K562 (cell line): Measurements from ENCODE around the gene ATP10B. TPM values are rescaled to one million over a fixed set of nuclear protein-coding genes. Genes with fewer than 3 reads are reported as not detected.

Source experiments
- ATAC-seq: fragments of 200-7000 bp; cut with Tn5 transposase; 3 replicates; pipeline ENCODE4 v1.9.1; 2020; ENCODE audit warnings: moderate library complexity
- BruUV-seq: library from RNA; stranded (reverse); fragments of 400-500 nt; replicated peaks from 2 replicates; lab custom pipeline; 2021; lab: Mats Ljungman, UMichigan
- CTCF ChIA-PET: fragments of 300-600 bp; formaldehyde crosslinking; extraction: SDS; loops from one replicate; lab custom pipeline; 2021; ENCODE audit warnings: low intra/inter-chr PET ratio; lab: Yijun Ruan, JAX
- POLR2A ChIA-PET: fragments of 300-600, 350-650 bp; sonication (Branson Sonifier 250); formaldehyde crosslinking; extraction: SDS; loops from one replicate; lab custom pipeline; 2021; ENCODE audit warnings: antibody characterized with exemption, inconsistent platforms; lab: Yijun Ruan, JAX
- DNase-seq, 4 experiments: peaks; one replicate each; pipeline versions ENCODE4 v3.0.0 to v3.0.0-alpha.2; 2011 to 2018; ENCODE audit warnings: low spot score in 3 of 4, mixed read lengths in 3 of 4; ENCODE audit errors: extremely low read depth in 1 of 4
- FAIRE-seq: peaks from 2 replicates; lab custom pipeline; 2011; peaks lifted over from hg19 to GRCh38; lab: Jason Lieb, UNC
- H2AFZ ChIP-seq: 2 replicates; pipeline ENCODE4 v1.6.0; 2011; ENCODE audit warnings: low read depth, low read length, control low read depth, inconsistent platforms
- H3K27ac ChIP-seq: fragments of 200-600 bp; 3 replicates; pipeline ENCODE4 v1.8.0; 2011; ENCODE audit warnings: low read depth, mild to moderate bottlenecking, control low read depth, inconsistent platforms, low read length, moderate library complexity, mixed read lengths; ENCODE audit errors: extremely low read depth
- H3K27me3 ChIP-seq, 2 experiments: fragments of 300-600 bp in 1 of 2; 2 replicates in 1 of 2; 3 replicates in 1 of 2; pipeline versions ENCODE4 v1.6.0 to v1.8.0; 2011; ENCODE audit warnings: inconsistent platforms in 2 of 2, low read length in 2 of 2, mild to moderate bottlenecking in 1 of 2, mixed read lengths in 1 of 2, moderate library complexity in 1 of 2; ENCODE audit not compliant: control insufficient read depth in 2 of 2, insufficient read depth in 2 of 2
- H3K36me3 ChIP-seq: fragments of 300-600 bp; 3 replicates; pipeline ENCODE4 v1.8.0; 2011; ENCODE audit warnings: mild to moderate bottlenecking, low read length, inconsistent platforms; ENCODE audit not compliant: control insufficient read depth, insufficient read depth
- H3K4me1 ChIP-seq, 2 experiments: fragments of 200-600 bp in 1 of 2; replicated peaks in 1 of 2; 2 replicates in 1 of 2; 3 replicates in 1 of 2; pipeline versions ENCODE4 v1.5.1 to v1.8.0; 2011; ENCODE audit warnings: inconsistent platforms in 2 of 2, low read length in 2 of 2, mild to moderate bottlenecking in 1 of 2, mixed read lengths in 1 of 2, moderate library complexity in 1 of 2; ENCODE audit not compliant: control insufficient read depth in 2 of 2, insufficient read depth in 2 of 2
- H3K4me2 ChIP-seq: 2 replicates; pipeline ENCODE4 v1.6.1; 2011; ENCODE audit warnings: low read length, control low read depth, inconsistent platforms, mixed read lengths; ENCODE audit not compliant: insufficient read depth
- H3K4me3 ChIP-seq: fragments of 200-600 bp; sonication (generic), shearing (Covaris generic); 2 replicates; pipeline ENCODE4 v1.5.1; 2016; ENCODE audit warnings: control low read depth, inconsistent platforms
- H3K79me2 ChIP-seq: fragments of 200-600 bp; 3 replicates; pipeline ENCODE4 v1.8.0; 2011; ENCODE audit warnings: low read length, inconsistent platforms; ENCODE audit not compliant: control insufficient read depth, insufficient read depth
- H3K9ac ChIP-seq, 2 experiments: 2 replicates each; pipeline versions ENCODE4 v1.6.0 to v1.6.1; 2011; ENCODE audit warnings: low read depth in 2 of 2, low read length in 2 of 2, control low read depth in 1 of 2, inconsistent platforms in 1 of 2, mild to moderate bottlenecking in 1 of 2, mixed read lengths in 1 of 2; ENCODE audit not compliant: insufficient read depth in 1 of 2
- H3K9me1 ChIP-seq: one replicate; pipeline ENCODE4 v1.6.0; 2011; ENCODE audit warnings: inconsistent platforms, mild to moderate bottlenecking, low read length, moderate library complexity; ENCODE audit not compliant: control insufficient read depth, insufficient read depth
- H3K9me3 ChIP-seq: replicated peaks from 2 replicates; pipeline ENCODE4 v1.5.1; 2011; ENCODE audit warnings: low read depth, low read length, inconsistent platforms; ENCODE audit not compliant: control insufficient read depth, insufficient read depth
- H4K20me1 ChIP-seq: replicated peaks from 2 replicates; pipeline ENCODE4 v1.6.1; 2011; ENCODE audit warnings: low read length, inconsistent platforms, mixed read lengths; ENCODE audit not compliant: control insufficient read depth, insufficient read depth
- BRD9 ChIP-seq: fragments of 450-650 bp; IDR thresholded peaks from 2 replicates; pipeline ENCODE4 v1.6.1; 2018; ENCODE audit warnings: low read depth; ENCODE audit not compliant: partially characterized antibody
- DPF2 ChIP-seq: fragments of 450-650 bp; IDR thresholded peaks from 2 replicates; pipeline ENCODE4 v1.6.1; 2016
- HMGXB4 ChIP-seq: sonication (generic); formaldehyde crosslinking; IDR thresholded peaks from 2 replicates; pipeline ENCODE4 v1.8.1; 2023; ENCODE audit warnings: mild to moderate bottlenecking, missing genetic modification reagents
- IRF9 ChIP-seq: fragments of 450-650 bp; IDR thresholded peaks from 2 replicates; pipeline ENCODE4 v1.6.1; 2016; ENCODE audit warnings: missing biosample characterization, missing genetic modification characterization
- MBD2 ChIP-seq: sonication (generic); IDR thresholded peaks from 2 replicates; pipeline ENCODE4 v1.6.1; 2016; ENCODE audit warnings: low read depth, borderline replicate concordance
- NEUROD1 ChIP-seq: fragments of 150-350 bp; IDR thresholded peaks from 2 replicates; pipeline ENCODE4 v1.6.1; 2014; ENCODE audit warnings: borderline replicate concordance, low read length, low read depth; ENCODE audit not compliant: partially characterized antibody
- RBM17 ChIP-seq: fragments of 200-400 bp; formaldehyde crosslinking; IDR thresholded peaks from 2 replicates; pipeline ENCODE4 v1.6.1; 2017; ENCODE audit warnings: low read depth, mild to moderate bottlenecking, low read length, borderline replicate concordance
- TRIM24 ChIP-seq, 2 experiments: fragments of 450-650 bp; IDR thresholded peaks; 2 replicates each; pipeline ENCODE4 v1.6.1; 2016
- ZNF551 ChIP-seq: fragments of 250-450 bp; sonication (Bioruptor Pico); IDR thresholded peaks from 2 replicates; pipeline ENCODE4 v1.5.0; 2021; ENCODE audit warnings: mild to moderate bottlenecking, moderate library complexity
- WGBS: fragments of 100-300 bp; shearing (Covaris generic); methylation state at CpG from one replicate; pipeline ENCODE4 v1.1.6; 2016; ENCODE audit warnings: low coverage, mixed read lengths; ENCODE audit not compliant: insufficient coverage; ENCODE audit errors: missing lambda C conversion rate; 5-methylcytosine and 5-hydroxymethylcytosine counted together
- in situ Hi-C: fragments of 300-500 bp; cut with MboI; formaldehyde crosslinking; loops from 4 replicates; pipeline ENCODE4 v1.15.0; 2018; ENCODE audit warnings: inconsistent platforms, mixed read lengths
- intact Hi-C: fragments of 100-400 bp; cut with micrococcal nuclease; formaldehyde crosslinking; loops from 2 replicates; pipeline ENCODE4 v1.14.2; 2022
- polyA plus RNA-seq, 8 experiments: library from polyadenylated mRNA; depleted of rRNA in 4 of 8; stranded (reverse) in 5 of 8; unstranded in 3 of 8; fragments of >200 nt; fragmentation: Nextera tagmentation in 2 of 8; fragmentation: Illumina TruSeq in 1 of 8; extraction: Ambion mirVana in 2 of 8; extraction: Trizol in 1 of 8; gene quantifications; 2 replicates each; pipeline versions ENCODE4 v1.2.1 to v1.2.3, GENCODE V29; 2011 to 2014; ENCODE audit warnings: inconsistent platforms in 1 of 8, missing spikeins in 1 of 8
- total RNA-seq, 7 experiments: library from RNA; depleted of rRNA in 6 of 7; stranded (reverse); fragments of >200 nt in 6 of 7; fragmentation: Illumina TruSeq in 2 of 7; extraction: Trizol in 2 of 7; gene quantifications; 2 replicates each; pipeline versions ENCODE4 v1.2.1 to v1.2.3, GENCODE V29; 2011 to 2021; ENCODE audit warnings: low replicate concordance in 1 of 7
- TF ChIP-seq, protein P1 (sequence below): sonication (generic); formaldehyde crosslinking; IDR thresholded peaks from 2 replicates; pipeline ENCODE4 v1.8.0; 2023; ENCODE audit warnings: mild to moderate bottlenecking, missing genetic modification reagents
- TF ChIP-seq, protein P2 (sequence below), 2 experiments: fragments of 450-650 bp; conservative IDR thresholded peaks; 2 replicates each; pipeline ENCODE4 v1.6.1; 2017; ENCODE audit warnings: mild to moderate bottlenecking in 2 of 2, moderate library complexity in 2 of 2

The ATP10B gene
- total and polyA plus RNA-seq, 9 of the 15 experiments (the other 6 are each of a cell fraction or from before 2014, with no cell fraction given): 0.04 TPM; not detected in 8

DNA sequence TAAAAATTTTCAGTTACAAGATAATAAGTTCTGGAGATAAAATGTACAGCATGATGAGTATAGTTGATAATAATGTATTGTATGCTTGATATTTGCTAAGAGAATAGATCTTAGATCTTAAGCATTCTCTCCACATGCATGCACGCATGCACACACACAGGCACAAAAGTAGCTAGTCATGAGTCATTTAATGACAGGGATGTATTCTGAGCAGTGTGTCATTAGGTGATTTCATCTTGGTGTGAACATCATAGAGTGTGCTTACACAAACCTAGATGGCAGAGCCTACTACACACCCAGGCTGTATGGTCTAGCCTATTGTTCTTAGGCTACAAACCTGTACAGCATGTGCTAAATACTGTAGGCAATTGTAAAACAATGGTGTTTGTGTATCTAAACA lies 306.2 kb downstream of the ATP10B start:
- Histone ChIP-seq H2AFZ (no peak overlapping the region), H3K27me3 (no peaks in the 10 kb centered on the region), H3K4me3 (no peak overlapping the region), H3K79me2 (no peaks in the 10 kb centered on the region), H3K27ac (no peak overlapping the region), H3K9ac (no peak overlapping the region), H3K36me3 (no peaks in the 10 kb centered on the region), H3K4me1 (no peaks in the 10 kb centered on the region), H3K9me3 (no peaks in the 10 kb centered on the region), H3K9me1 (no peaks in the 10 kb centered on the region), H3K4me2 (no peak overlapping the region), H4K20me1 (no peaks in the 10 kb centered on the region)
- TF ChIP-seq NEUROD1 (no peak), MBD2 (no peak)
- TF ChIP-seq, protein P1, sequence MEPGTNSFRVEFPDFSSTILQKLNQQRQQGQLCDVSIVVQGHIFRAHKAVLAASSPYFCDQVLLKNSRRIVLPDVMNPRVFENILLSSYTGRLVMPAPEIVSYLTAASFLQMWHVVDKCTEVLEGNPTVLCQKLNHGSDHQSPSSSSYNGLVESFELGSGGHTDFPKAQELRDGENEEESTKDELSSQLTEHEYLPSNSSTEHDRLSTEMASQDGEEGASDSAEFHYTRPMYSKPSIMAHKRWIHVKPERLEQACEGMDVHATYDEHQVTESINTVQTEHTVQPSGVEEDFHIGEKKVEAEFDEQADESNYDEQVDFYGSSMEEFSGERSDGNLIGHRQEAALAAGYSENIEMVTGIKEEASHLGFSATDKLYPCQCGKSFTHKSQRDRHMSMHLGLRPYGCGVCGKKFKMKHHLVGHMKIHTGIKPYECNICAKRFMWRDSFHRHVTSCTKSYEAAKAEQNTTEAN (CRISPR knock-in tag): no peak
- ChIA-PET CTCF (no interaction called here), POLR2A (no interaction called here)
- ATAC-seq (no peak), FAIRE-seq (no peak), DNase-seq (no peak)
- intact Hi-C loops (no loop called here), in situ Hi-C loops (no loop called here)
- WGBS: 7% methylated on average over 1 of the region's 1 CpG
- no TSS peak for BruUV-seq

GRCh38 chr5:160543395-160543794 lies 308.6 kb downstream of the ATP10B start:
- DNase-seq (no peak), ATAC-seq (no peak), FAIRE-seq (no peak)
- no peak overlapping the region for H2AFZ ChIP-seq
- POLR2A ChIA-PET: no interaction called here
- H3K9me3 ChIP-seq: no peaks in the 10 kb centered on the region
- CTCF ChIA-PET: no interaction called here
- no peaks in the 10 kb centered on the region for H4K20me1 ChIP-seq
- in situ Hi-C loops (no loop called here), intact Hi-C loops (no loop called here)
- no peaks in the 10 kb centered on the region for H3K4me1 ChIP-seq
- H3K4me2 ChIP-seq: no peak overlapping the region
- H3K4me3 ChIP-seq: no peak overlapping the region
- no peak overlapping the region for H3K9ac ChIP-seq
- BruUV-seq: no TSS peak
- no peaks in the 10 kb centered on the region for H3K27me3 ChIP-seq
- no peaks in the 10 kb centered on the region for H3K79me2 ChIP-seq
- no peaks in the 10 kb centered on the region for H3K36me3 ChIP-seq
- H3K9me1 ChIP-seq: no peaks in the 10 kb centered on the region
- no peak overlapping the region for H3K27ac ChIP-seq
- WGBS: 0% methylated on average over 1 of the region's 1 CpG
- TF ChIP-seq RBM17 (no peak), BRD9 (no peak), HMGXB4 (CRISPR knock-in tag) (no peak), DPF2 (no peak), TRIM24 (IDR thresholded peaks at IDR 0.05) (no peak), IRF9 (no peak), ZNF551 (CRISPR knock-in tag) (no peak)
- TF ChIP-seq, protein P2, sequence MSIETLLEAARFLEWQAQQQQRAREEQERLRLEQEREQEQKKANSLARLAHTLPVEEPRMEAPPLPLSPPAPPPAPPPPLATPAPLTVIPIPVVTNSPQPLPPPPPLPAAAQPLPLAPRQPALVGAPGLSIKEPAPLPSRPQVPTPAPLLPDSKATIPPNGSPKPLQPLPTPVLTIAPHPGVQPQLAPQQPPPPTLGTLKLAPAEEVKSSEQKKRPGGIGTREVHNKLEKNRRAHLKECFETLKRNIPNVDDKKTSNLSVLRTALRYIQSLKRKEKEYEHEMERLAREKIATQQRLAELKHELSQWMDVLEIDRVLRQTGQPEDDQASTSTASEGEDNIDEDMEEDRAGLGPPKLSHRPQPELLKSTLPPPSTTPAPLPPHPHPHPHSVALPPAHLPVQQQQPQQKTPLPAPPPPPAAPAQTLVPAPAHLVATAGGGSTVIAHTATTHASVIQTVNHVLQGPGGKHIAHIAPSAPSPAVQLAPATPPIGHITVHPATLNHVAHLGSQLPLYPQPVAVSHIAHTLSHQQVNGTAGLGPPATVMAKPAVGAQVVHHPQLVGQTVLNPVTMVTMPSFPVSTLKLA (conservative IDR thresholded peaks at IDR 0.05): no peak
